ENCODE results near the gene CXXC5. TPM values are rescaled to one million over a fixed set of nuclear protein-coding genes. Genes with fewer than 3 reads are reported as not detected.

The CXXC5 gene
- total and polyA plus RNA-seq, 9 donors: 4.4 to 35.7 (median 8.7) TPM

DNA sequence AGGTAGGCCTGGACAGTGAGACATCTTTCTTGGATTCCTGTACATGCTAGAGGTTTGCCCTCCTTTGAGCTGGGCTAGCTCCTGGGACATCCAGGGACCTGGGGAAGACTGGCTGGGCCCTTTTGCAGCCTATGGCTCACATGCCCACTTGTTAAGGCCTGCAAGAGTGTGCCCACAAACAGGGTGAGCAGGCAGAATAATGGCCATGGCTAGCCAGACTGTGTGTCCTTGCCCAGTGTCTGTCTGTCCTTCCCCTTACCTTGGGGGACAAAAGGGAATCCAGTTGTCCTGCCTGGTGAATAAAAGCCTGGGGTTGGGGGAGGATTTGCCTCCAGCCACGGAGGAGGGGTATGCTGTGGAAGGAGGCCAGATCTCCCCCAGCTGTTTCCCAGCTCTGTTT, 13.0 kb upstream of the CXXC5 start:
- Histone ChIP-seq H3K27ac (no peak overlapping the region), H3K27me3 (no peaks in the 10 kb centered on the region), H3K9me3 (no peaks in the 10 kb centered on the region), H3K4me1 (ENCODE audit: insufficient read depth) (peaks cover 8% of the 10 kb centered on the region), H3K36me3 (no peaks in the 10 kb centered on the region), H3K4me3 (no peak overlapping the region)
- TF ChIP-seq EP300 (IDR thresholded peaks at IDR 0.05) (no peak), CTCF (IDR thresholded peaks at IDR 0.05) (no peak), POLR2A (IDR thresholded peaks at IDR 0.05) (no peak)
- intact Hi-C loops (cut with DNase I): loop anchor here in 3 of 4 donors (2.0 to 10.0 kb wide), 5 partner anchors 50 to 213 kb away; no protein-coding TSS in a partner anchor
- 26 to 30% (median 28%) methylated on average over 1 of the region's 1 CpG for WGBS, 3 donors
- no peak for DNase-seq

GRCh38 chr5:139635606-139636206, 12.4 kb upstream of the CXXC5 start:
- TF ChIP-seq EP300 (IDR thresholded peaks at IDR 0.05) (no peak), POLR2A (IDR thresholded peaks at IDR 0.05) (no peak), CTCF (IDR thresholded peaks at IDR 0.05) (peak; percentile 39 to 40 (median 40))
- peak; percentile 60 to 79 (median 64) for DNase-seq
- Histone ChIP-seq H3K4me1 (ENCODE audit: insufficient read depth) (peaks cover 8% of the 10 kb centered on the region), H3K9me3 (no peaks in the 10 kb centered on the region), H3K27me3 (no peaks in the 10 kb centered on the region), H3K4me3 (no peak overlapping the region), H3K36me3 (no peaks in the 10 kb centered on the region), H3K27ac (no peak overlapping the region)
- intact Hi-C loops (cut with DNase I): loop anchor here in 3 of 4 donors (2.0 to 10.0 kb wide), 5 partner anchors 49 to 213 kb away; no protein-coding TSS in a partner anchor

DNA sequence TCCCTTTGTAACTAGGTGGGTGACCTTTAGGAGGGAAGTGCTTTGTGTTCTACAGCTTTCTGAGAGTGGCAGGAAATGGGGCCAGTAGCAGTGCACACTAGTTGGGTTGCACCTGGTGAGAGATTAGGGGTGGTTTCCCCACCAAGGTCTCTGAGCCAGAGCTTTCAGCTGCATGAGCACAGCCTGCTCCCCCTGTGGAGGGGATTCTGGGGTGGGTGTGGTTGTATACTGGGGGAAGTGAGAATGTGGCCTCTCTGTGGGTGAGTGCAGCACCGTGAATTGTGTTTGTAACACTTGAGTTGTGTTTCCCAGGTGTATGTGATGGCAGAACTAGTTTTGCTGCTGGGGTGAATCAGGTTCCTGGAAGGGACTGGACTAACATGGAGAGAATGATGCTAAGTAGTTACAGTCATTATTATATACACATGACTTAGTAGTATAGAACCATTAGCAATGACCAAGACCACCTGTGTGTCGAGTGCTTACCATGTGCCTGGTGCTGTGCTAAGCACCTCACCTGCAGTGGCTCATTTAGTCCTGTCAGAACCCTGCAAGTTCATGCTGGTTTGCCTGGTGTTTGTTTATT, 11.8 kb upstream of the CXXC5 start:
- peaks cover 8% of the 10 kb centered on the region for H3K4me1 ChIP-seq (ENCODE audit: insufficient read depth)
- intact Hi-C loops (cut with DNase I): loop anchor here in 3 of 4 donors (2.0 to 10.0 kb wide), 5 partner anchors 49 to 214 kb away; no protein-coding TSS in a partner anchor
- no peak overlapping the region for H3K4me3 ChIP-seq
- H3K27me3 ChIP-seq: no peaks in the 10 kb centered on the region
- TF ChIP-seq CTCF (IDR thresholded peaks at IDR 0.05): no peak
- WGBS, 3 donors: 81 to 88% (median 83%) methylated on average over 2 of the region's 2 CpGs
- no peaks in the 10 kb centered on the region for H3K9me3 ChIP-seq
- no peaks in the 10 kb centered on the region for H3K36me3 ChIP-seq
- DNase-seq: no peak
- H3K27ac ChIP-seq: no peak overlapping the region

- DNase-seq: no peak
- H3K4me1 ChIP-seq (ENCODE audit: insufficient read depth): peaks cover 8% of the 10 kb centered on the region
- TF ChIP-seq POLR2A (IDR thresholded peaks at IDR 0.05): no peak
- TF ChIP-seq CTCF (IDR thresholded peaks at IDR 0.05): no peak
- TF ChIP-seq EP300 (IDR thresholded peaks at IDR 0.05): no peak
- no peak overlapping the region for H3K27ac ChIP-seq
- no peaks in the 10 kb centered on the region for H3K9me3 ChIP-seq
- WGBS, 3 donors: 19 to 41% (median 21%) methylated on average over 4 to 6 of the region's 6 CpGs
- H3K4me3 ChIP-seq: peak overlapping the region; percentile 47
- H3K36me3 ChIP-seq: no peaks in the 10 kb centered on the region
- intact Hi-C loops (cut with DNase I): loop anchor here in 3 of 4 donors (2.0 to 10.0 kb wide), 5 partner anchors 48 to 215 kb away; no protein-coding TSS in a partner anchor
- no peaks in the 10 kb centered on the region for H3K27me3 ChIP-seq
Measured at GRCh38 chr5:139636975-139637408, 11.2 kb upstream of the CXXC5 start.
